ENCODE results near the gene TLE4. TPM values are rescaled to one million over a fixed set of nuclear protein-coding genes. Genes with fewer than 3 reads are reported as not detected.

TLE4 gene
- polyA plus RNA-seq, 3 donors, result 21.0 to 107 (median 21.7) TPM

DNA sequence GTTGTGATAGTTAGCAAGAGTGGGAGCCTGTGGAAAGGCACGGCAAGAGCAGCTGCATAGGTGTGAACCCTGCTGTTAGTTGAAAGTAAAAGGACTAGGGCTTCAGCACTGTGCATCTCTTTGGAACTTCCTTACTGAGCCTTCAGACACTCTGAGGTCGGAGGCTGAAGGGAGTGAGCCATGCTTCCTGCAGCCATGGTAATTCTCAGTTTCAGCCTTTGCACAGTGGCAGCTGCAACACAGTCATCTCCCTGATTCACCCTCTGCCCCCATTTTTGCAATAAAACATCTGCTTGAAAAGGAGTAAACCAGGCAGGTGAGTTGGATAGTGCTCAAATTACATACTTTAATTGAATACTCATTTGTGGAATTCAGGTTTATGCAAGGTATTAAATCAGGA is 6.5 kb upstream of the TLE4 start:
- H3K9me3 ChIP-seq (replicated peaks in 1 of 2; ENCODE audit: control insufficient read depth in 1 of 2, insufficient read depth in 1 of 2, low read length in 2 of 2), result no peaks in the 10 kb centered on the region
- peaks cover 0 to 2% of the 10 kb centered on the region in 2 donors for H3K27me3 ChIP-seq (ENCODE audit: control insufficient read depth in 2 of 2, insufficient read depth in 2 of 2, low read length in 2 of 2)
- intact Hi-C loops (cut with micrococcal nuclease), result loop anchor here in 1 of 2 donors (10.0 kb wide), 1 partner anchor 430 kb away; no protein-coding TSS in a partner anchor
- H4K20me1 ChIP-seq (ENCODE audit: insufficient read depth, low read length), result no peaks in the 10 kb centered on the region
- H3K79me2 ChIP-seq (ENCODE audit: insufficient read depth, low read length), result no peaks in the 10 kb centered on the region
- H2AFZ ChIP-seq (ENCODE audit: insufficient read depth, low read depth, low read length, poor library complexity, severe bottlenecking), result no peak overlapping the region
- Mint-ChIP-seq H3K36me3 (no peaks in the 10 kb centered on the region), H3K27me3 (ENCODE audit: low read depth in 3 of 3) (peaks cover 0 to 10% (median 9%) of the 10 kb centered on the region in 3 donors), H3K27ac (no peak overlapping the region), H3K4me1 (peaks cover 32% of the 10 kb centered on the region), H3K4me3 (no peak overlapping the region), H3K9me3 (peaks cover 0 to 2% (median 0%) of the 10 kb centered on the region in 7 donors)
- H3K36me3 ChIP-seq (replicated peaks in 1 of 2; ENCODE audit: control insufficient read depth in 1 of 2, insufficient read depth in 2 of 2, low read length in 2 of 2), result no peaks in the 10 kb centered on the region
- no peak for DNase-seq
- H3K9ac ChIP-seq (ENCODE audit: insufficient read depth, low read length, poor library complexity, severe bottlenecking), result no peak overlapping the region
- no peak overlapping the region for H3K27ac ChIP-seq (ENCODE audit: low read depth in 1 of 2, low read length in 2 of 2)
- no peak overlapping the region for H3K4me3 ChIP-seq (replicated peaks in 1 of 3; ENCODE audit: low read depth in 2 of 3, low read length in 3 of 3)
- peaks cover 27 to 28% of the 10 kb centered on the region in 2 donors for H3K4me1 ChIP-seq (ENCODE audit: control insufficient read depth in 1 of 2, insufficient read depth in 2 of 2, low read length in 2 of 2)
- WGBS (ENCODE audit: insufficient coverage), result no CpG with 5 or more reads among the region's 2 CpGs
- no peak overlapping the region for H3K4me2 ChIP-seq (replicated peaks; ENCODE audit: extremely low read depth, low read length, poor library complexity, severe bottlenecking)
- TF ChIP-seq, protein P1, sequence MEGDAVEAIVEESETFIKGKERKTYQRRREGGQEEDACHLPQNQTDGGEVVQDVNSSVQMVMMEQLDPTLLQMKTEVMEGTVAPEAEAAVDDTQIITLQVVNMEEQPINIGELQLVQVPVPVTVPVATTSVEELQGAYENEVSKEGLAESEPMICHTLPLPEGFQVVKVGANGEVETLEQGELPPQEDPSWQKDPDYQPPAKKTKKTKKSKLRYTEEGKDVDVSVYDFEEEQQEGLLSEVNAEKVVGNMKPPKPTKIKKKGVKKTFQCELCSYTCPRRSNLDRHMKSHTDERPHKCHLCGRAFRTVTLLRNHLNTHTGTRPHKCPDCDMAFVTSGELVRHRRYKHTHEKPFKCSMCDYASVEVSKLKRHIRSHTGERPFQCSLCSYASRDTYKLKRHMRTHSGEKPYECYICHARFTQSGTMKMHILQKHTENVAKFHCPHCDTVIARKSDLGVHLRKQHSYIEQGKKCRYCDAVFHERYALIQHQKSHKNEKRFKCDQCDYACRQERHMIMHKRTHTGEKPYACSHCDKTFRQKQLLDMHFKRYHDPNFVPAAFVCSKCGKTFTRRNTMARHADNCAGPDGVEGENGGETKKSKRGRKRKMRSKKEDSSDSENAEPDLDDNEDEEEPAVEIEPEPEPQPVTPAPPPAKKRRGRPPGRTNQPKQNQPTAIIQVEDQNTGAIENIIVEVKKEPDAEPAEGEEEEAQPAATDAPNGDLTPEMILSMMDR (IDR thresholded peaks at IDR 0.05), result no peak

DNA sequence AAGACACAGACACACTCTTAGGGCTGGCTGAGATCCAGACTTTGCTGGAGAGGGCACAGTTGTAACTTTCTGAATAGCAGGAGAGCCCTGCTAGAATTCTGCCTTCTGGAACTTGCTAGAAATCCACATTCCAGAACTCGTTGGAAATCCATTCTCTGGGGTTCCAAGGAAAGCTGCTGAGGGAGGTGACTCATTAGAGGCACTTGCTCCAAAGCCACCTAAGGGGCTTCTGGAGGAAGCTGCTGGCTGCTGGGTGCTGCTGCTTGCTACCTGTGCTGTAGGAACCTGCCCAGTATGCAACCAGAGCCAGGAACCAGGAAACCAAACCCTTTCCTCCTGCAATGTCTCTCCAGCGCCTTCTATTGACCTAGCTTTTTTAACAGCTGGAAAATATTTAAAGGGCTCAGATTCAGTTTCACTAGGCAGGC is 4.1 kb upstream of the TLE4 start:
- Mint-ChIP-seq H3K4me1 (peaks cover 35% of the 10 kb centered on the region), H3K27ac (no peak overlapping the region), H3K36me3 (no peaks in the 10 kb centered on the region), H3K9me3 (peaks cover 0 to 1% (median 0%) of the 10 kb centered on the region in 7 donors), H3K27me3 (ENCODE audit: low read depth in 3 of 3) (peaks cover 0 to 13% (median 11%) of the 10 kb centered on the region in 3 donors), H3K4me3 (no peak overlapping the region)
- Histone ChIP-seq H3K36me3 (replicated peaks in 1 of 2; ENCODE audit: control insufficient read depth in 1 of 2, insufficient read depth in 2 of 2, low read length in 2 of 2) (no peaks in the 10 kb centered on the region), H3K27ac (ENCODE audit: low read depth in 1 of 2, low read length in 2 of 2) (no peak overlapping the region), H3K4me1 (ENCODE audit: control insufficient read depth in 1 of 2, insufficient read depth in 2 of 2, low read length in 2 of 2) (peaks cover 32 to 35% of the 10 kb centered on the region in 2 donors), H3K9ac (ENCODE audit: insufficient read depth, low read length, poor library complexity, severe bottlenecking) (no peak overlapping the region), H4K20me1 (ENCODE audit: insufficient read depth, low read length) (peaks cover 1% of the 10 kb centered on the region), H2AFZ (ENCODE audit: insufficient read depth, low read depth, low read length, poor library complexity, severe bottlenecking) (no peak overlapping the region), H3K79me2 (ENCODE audit: insufficient read depth, low read length) (peaks cover 3% of the 10 kb centered on the region), H3K27me3 (ENCODE audit: control insufficient read depth in 2 of 2, insufficient read depth in 2 of 2, low read length in 2 of 2) (peaks cover 0 to 4% of the 10 kb centered on the region in 2 donors), H3K4me3 (replicated peaks in 1 of 3; ENCODE audit: low read depth in 2 of 3, low read length in 3 of 3) (no peak overlapping the region), H3K9me3 (replicated peaks in 1 of 2; ENCODE audit: control insufficient read depth in 1 of 2, insufficient read depth in 1 of 2, low read length in 2 of 2) (no peaks in the 10 kb centered on the region), H3K4me2 (replicated peaks; ENCODE audit: extremely low read depth, low read length, poor library complexity, severe bottlenecking) (no peak overlapping the region)
- TF ChIP-seq, protein P1 (IDR thresholded peaks at IDR 0.05), result no peak
- intact Hi-C loops (cut with micrococcal nuclease), result loop anchor here in 1 of 2 donors (10.0 kb wide), 1 partner anchor 433 kb away; no protein-coding TSS in a partner anchor
- WGBS (ENCODE audit: insufficient coverage), result no CpG with 5 or more reads among the region's 2 CpGs
- no peak for DNase-seq

All from CD14-positive monocyte (primary cell).